PFSK-1 (cell line): ENCODE measurements around the gene ZMAT3.

ENCODE experiments used
- FOXP2 ChIP-seq: optimal IDR thresholded peaks from 2 replicates; pipeline ENCODE3; 2011; ENCODE audit warnings: borderline replicate concordance, control low read depth, inconsistent platforms; ENCODE audit not compliant: insufficient read depth; ENCODE audit errors: extremely low read length, extremely low read depth
- POLR2AphosphoS5 ChIP-seq: IDR thresholded peaks from 2 replicates; pipeline ENCODE4 v1.6.1; 2012; ENCODE audit warnings: low read depth, mild to moderate bottlenecking, control low read depth, low read length, moderate library complexity
- REST ChIP-seq, 2 experiments: IDR thresholded peaks; 2 replicates each; pipeline versions ENCODE4 v1.6.1 to v1.8.0; 2011 to 2012; ENCODE audit warnings: low read depth in 2 of 2, low read length in 2 of 2, control low read depth in 1 of 2, inconsistent platforms in 1 of 2, mild to moderate bottlenecking in 1 of 2, moderate library complexity in 1 of 2; ENCODE audit not compliant: insufficient read depth in 1 of 2
- SIN3A ChIP-seq: IDR thresholded peaks from 2 replicates; pipeline ENCODE4 v1.6.1; 2012; ENCODE audit warnings: mild to moderate bottlenecking, low read length, moderate library complexity, borderline replicate concordance; ENCODE audit not compliant: insufficient read depth
- TAF1 ChIP-seq: IDR thresholded peaks from 2 replicates; pipeline ENCODE4 v1.6.1; 2012; ENCODE audit warnings: low read length, control low read depth, borderline replicate concordance; ENCODE audit not compliant: insufficient read depth

- TF ChIP-seq POLR2AphosphoS5 = no peak
- TF ChIP-seq REST (IDR thresholded peaks at IDR 0.05; ENCODE audit: insufficient read depth in 1 of 2, low read depth in 2 of 2, low read length in 2 of 2) = no peak
- no peak for TF ChIP-seq SIN3A
- no peak for TF ChIP-seq TAF1
- TF ChIP-seq FOXP2 = no peak
These were observed 51.5 kb downstream of the ZMAT3 start for GRCh38 chr3:179020112-179020511.
